Glomerular visceral epithelial cell (primary cell): ENCODE results near the gene TJP1.
"Not testable (repeated sequence)": the region's sequence is repeated elsewhere in the genome, so short reads cannot be mapped to it uniquely, and the experiment has no call there.

Experiments used
- DNase-seq: peaks from one replicate; pipeline ENCODE4 v3.0.0-alpha.2; 2016; ENCODE audit errors: extremely low spot score

TJP1 gene

DNA sequence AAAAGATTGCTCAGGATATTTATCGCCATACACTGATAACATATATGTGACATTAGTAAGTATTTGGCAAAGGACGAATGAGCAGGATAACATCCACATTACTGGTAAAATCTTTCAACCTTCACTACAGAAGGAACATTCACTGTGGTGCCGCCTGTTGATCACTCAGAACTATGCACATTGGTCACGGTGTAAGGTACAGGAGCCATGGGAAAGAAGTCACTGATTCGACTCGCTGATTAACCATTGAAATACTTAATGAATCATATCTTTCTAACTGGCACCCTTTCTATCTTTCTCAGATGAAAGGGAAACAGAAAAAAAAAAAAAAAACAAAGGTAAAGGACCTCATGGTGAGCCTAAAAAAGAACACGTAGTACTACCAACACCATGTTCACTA is 68.8 kb downstream of the TJP1 start:
- no peak for DNase-seq

DNA sequence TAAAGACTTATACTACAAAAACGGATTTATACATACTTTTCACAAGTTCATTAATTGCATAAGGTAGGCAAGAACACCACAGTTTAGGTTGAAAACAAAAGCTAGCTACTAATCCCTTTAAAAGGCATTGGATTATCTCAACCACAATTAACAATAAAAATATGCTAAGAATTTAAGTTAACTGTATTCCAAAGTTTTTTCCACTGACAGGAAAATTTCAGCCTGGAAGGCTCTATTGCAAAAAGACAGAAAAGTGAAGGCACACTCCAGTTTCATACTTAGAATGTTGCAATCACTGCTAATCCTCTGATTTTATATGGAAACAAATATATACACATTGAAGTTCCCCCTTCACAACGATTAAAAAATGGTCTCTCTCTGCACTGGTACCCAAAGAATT is 71.5 kb downstream of the TJP1 start:
- DNase-seq = no peak

GRCh38 chr15:29749365-29750086 is 72.7 kb downstream of the TJP1 start:
- no peak for DNase-seq

DNA sequence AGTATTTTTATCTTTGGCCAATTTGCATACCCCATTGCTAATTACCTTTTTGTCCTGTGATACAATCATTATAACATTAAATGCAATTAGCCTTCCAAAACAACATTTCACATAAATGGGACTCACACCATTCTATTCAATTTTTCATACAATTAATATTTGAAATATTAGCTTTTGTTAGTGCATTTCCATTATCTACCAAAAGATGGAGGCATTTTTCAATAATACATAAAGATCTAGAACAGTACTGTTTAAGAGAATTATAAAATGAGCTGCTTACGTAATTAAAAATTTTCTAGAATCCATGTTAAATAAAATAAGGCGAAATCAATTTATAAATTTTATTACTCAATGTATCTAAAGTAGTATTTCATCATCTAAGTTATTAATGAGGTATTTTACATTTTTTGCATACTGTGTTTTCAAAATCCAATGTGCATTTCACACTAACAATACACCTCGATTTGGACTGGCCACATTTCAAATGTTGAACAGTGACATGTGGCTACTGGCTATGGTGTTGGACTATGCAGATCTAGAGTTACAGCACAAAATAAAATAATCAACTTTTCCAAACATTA is 74.3 kb downstream of the TJP1 start:
- DNase-seq = no peak

DNA sequence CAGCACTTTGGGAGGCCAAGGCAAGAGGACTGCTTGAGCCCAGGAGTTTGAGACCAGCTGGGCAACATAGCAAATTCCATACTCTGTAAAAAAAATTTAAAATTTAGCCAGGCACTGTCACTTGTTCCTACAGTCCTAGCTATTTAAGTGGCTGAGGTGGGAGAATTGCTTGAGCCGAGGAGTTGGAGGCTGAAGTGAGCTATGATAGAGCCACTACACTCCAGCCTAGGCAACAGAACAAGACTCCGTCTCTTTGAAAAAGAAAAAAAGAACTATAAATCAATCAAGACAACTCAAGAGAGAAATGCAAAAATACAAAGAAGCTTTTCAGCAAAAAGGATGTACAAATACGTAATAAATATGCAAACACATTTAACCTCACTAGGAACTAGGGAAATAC is 78.8 kb downstream of the TJP1 start:
- DNase-seq = no peak

- no peak for DNase-seq
These were observed 81.5 kb downstream of the TJP1 start for GRCh38 chr15:29740692-29741311.

DNA sequence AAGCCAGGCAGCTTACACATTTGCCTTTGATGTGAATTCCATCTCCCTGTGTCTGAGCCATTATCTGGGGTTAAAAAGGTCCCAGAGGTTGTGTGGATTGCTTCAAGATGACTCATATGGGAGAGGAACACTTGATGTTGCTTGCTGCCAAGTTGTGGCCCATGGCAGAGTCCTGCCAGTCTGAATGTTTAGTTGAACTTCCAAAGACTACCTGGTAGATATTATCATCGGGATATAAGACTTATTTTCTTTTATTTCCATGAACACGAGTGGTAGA is 85.6 kb downstream of the TJP1 start:
- peak; percentile 82 for DNase-seq

GRCh38 chr15:29736012-29736743 is 86.1 kb downstream of the TJP1 start:
- peak; percentile 53 for DNase-seq

GRCh38 chr15:29734917-29735572 is 87.2 kb downstream of the TJP1 start:
- DNase-seq = peak; percentile 97

DNA sequence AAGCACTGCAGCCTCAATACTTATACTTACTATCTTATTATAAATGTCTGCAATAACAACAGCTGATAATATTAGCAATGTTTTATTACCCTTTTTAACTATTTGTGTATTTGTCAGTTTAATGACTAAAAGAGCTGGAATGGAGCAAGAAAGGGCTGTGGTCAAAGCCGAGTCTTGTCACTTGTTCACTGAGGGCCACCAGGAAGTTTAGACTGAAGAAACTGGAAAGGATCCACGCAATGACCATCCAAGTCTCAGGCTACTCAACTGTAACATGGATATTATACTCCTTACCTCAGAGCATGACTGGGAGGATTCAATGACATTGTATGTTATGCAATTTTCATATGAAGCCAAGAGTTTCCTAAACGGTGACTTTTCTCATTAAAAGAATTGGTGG is 90.4 kb downstream of the TJP1 start:
- peak; percentile 70 for DNase-seq

GRCh38 chr15:29730471-29730870 is 91.8 kb downstream of the TJP1 start:
- not testable (repeated sequence) for DNase-seq

- no peak for DNase-seq
These were observed 93.8 kb downstream of the TJP1 start for GRCh38 chr15:29728418-29728817.

DNA sequence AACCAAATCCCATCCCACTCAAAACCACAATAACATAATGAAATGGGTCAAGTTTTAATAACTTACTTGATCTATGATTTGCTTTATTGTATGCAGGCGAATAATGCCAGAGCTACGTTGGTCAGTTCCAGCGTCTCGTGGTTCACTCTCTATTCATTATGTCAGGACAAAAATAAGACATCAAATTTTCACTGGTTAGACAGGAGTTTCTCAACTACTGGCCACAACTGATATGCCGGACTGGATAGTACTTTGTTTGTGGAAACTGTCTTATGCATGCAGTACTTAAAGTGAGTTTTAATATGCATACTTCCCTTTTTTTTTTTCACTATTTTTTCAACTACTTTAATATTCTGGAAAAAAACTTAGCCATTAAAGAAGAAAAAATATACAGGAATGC is 94.4 kb downstream of the TJP1 start:
- DNase-seq = no peak

GRCh38 chr15:29726553-29726952 is 95.7 kb downstream of the TJP1 start:
- no peak for DNase-seq

- DNase-seq = no peak
These were observed 98.2 kb downstream of the TJP1 start for GRCh38 chr15:29724026-29724425.

GRCh38 chr15:29713784-29714183 is 108.5 kb downstream of the TJP1 start:
- DNase-seq = no peak

DNA sequence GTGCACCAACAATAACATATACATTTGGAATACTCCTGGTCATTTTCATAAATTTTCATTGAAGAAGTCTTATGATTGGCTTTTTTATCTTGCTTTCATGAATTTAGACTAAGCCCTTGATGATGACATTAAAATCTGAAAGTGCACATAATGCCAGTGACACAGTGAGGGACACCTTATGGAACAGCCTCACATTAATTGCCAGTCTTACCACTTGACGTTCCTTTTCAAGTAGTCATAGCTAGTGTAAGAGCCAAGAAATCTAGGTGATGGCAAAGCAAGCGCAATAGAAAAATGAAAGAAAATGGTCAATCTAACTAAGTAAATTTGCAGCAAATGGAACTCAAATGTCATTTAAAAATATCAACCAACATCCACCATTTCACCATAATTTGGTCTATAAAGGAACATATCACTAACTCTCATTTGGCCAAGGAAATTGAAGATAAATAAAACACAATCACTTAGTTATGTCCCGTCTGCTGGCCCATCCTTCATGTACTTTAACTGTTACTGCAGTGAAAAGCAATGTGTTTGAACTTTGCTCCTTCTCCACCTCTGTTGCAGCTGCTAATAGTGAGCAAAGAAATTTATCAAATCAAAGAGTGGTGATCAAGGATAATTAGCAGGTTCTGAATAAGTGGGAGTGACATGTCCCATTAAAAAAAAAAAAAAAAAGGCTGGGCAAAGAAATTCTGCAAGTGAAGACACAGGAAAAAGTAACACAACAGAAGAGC is 110.0 kb downstream of the TJP1 start:
- no peak for DNase-seq

DNA sequence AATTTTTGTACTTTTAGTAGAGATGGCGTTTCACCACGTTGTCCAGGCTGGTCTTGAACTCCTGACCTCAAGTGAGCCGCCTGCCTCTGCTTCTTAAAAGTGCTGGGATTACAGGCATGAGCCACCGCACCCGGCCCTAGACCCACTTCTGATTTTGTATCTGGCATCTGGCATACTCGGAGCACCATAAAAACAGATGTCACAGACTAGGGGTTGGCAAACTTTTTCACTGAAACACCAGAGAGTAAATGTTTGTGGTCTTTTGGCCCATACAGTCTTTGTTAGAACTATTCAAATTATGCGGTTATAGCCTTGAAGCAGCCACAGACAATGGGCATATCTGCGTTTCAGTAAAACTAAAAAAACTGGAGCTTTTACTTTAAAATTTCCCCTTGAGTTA is 110.7 kb downstream of the TJP1 start:
- DNase-seq = no peak

DNA sequence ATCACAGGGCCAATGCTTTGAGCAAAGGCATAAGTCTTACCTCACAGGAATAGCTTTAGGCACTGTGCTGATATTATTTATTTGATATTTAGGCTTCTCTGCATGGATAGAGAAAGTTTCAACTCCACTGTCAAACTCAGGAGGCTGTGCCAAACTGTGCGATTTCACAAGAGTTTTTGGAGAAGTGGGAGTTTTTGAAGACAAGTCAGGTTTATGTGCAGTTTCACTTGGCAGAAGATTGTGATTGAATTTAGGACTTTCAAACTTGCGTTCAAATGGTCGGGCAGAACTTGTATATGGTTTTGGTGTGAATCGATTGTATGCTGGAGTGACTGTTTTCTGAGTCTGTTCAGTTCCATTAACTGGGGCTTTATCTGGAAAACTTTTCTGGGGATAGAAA is 113.7 kb downstream of the TJP1 start:
- DNase-seq = no peak

DNA sequence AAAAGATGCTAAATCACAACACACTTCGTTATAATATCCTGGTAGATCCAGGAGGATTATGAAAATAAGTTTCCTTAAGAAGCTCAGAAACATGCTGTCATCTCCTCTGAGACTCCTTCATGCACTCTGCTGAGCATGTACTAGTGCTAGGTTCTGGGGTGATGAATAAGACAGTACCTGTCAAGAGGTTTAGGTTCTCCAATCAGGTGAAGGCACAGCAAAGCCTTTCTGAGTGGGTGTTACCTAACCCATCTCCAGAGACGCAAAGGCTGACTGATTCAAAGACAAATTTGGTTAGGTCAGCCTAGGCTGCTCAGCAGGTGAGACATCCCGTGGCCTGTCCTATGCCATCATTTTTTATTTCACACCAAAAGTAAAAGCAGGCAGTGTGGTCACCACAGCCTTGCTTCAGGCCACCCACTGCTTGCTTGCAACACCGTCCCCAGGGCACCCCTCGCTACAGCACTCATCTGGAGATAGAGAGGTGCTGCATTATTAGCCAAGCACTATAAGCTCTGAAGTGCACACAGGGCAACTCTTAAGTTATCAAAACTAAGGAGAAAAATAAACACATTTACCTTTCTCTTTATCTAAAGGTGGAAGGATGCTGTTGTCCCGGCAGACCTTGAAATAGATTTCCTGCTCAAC is 117.2 kb downstream of the TJP1 start:
- no peak for DNase-seq

DNA sequence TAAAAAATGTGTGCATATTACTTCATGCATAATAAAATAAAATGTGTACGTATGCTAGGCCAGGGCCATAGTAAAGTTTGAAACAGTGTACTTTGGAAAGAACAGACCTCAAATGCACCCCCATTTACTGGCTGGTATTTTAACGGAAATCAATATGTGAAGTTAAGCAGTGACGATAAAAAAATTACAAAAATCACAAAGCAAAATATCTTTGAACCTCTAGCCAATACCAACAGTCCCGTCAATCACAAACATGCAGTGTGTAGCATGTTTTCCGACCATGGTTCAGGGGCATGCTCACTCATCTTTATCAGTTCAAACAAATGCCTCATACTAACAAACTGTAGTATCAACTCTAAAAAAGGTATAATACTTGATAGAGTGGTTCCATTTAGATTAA is 121.1 kb downstream of the TJP1 start:
- no peak for DNase-seq
